Hematopoietic multipotent progenitor cell treated with erythropoietin and hydrocortisone succinate and interleukin-3 and kit ligand, for 8 days (in vitro differentiated cells): ENCODE measurements around the gene GLRX3.

Experiments
- DNase-seq: peaks from one replicate; pipeline ENCODE4 v3.0.0-alpha.2; 2015

The GLRX3 gene

DNA sequence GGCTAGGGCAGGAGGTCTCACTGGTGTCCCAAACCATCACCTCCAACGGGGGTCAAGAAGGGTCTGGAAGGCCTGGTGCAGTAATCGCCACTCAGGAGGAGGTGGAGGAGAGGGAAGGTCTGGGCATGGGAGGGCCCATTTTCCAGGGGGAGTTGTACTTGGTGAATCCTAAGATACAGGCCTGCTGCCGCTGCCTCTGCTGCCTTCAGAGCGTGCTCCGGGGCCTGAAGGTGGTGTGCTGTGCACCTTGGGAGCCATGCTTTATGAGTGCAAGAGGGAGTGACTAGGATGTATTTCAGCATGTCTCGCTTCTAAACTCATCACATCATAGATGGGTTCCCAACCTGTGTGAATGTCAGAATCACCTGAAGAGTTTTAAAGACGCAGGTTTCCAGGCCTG, 78.2 kb downstream of the GLRX3 start:
- no peak for DNase-seq

- DNase-seq: no peak
Measured at GRCh38 chr10:130215151-130215930, 79.2 kb downstream of the GLRX3 start.

GRCh38 chr10:130215931-130216231, 79.7 kb downstream of the GLRX3 start:
- no peak for DNase-seq

DNA sequence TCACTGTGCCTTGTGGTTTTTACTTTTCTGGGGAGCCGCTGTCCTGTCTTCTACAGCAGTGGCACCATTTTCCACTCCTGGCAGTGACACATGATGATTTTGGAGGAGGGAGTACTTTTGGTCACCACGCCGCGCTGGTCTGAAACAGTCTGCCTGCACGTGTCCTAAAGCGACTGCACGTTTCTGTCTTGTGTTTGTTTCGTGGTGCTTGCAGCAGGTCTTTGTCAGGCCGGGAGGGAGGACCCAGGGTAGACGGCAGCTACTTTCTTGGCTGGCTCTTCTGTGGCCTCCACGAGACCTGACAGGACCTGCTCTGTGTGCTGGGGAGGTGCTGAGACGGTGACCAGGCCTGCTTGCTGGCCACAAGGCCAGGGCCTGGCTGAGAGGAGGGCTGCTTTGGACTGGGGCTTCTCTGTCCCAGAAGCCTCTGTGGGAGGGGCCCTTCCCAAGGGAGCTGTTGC, 82.0 kb downstream of the GLRX3 start:
- DNase-seq: no peak

DNA sequence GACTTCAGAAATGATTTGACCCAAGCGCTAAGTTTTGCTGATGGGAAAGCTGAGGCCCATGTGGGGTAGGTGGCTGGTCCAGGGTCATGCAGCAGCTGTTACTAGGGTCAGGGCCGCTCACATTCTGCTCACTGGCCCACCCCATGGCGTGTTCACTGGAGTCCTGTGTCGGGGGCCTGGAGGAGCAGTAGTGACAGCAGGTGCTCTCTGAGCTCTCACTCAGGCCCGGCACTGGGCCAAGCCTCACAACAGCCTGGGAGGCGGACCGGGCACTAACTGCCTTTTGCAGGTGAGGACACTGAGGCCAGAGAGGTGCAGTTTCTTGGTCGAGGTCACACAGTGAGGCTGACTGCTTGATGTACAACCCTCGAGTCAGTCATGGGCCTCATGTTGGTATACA, 82.7 kb downstream of the GLRX3 start:
- DNase-seq: no peak

DNA sequence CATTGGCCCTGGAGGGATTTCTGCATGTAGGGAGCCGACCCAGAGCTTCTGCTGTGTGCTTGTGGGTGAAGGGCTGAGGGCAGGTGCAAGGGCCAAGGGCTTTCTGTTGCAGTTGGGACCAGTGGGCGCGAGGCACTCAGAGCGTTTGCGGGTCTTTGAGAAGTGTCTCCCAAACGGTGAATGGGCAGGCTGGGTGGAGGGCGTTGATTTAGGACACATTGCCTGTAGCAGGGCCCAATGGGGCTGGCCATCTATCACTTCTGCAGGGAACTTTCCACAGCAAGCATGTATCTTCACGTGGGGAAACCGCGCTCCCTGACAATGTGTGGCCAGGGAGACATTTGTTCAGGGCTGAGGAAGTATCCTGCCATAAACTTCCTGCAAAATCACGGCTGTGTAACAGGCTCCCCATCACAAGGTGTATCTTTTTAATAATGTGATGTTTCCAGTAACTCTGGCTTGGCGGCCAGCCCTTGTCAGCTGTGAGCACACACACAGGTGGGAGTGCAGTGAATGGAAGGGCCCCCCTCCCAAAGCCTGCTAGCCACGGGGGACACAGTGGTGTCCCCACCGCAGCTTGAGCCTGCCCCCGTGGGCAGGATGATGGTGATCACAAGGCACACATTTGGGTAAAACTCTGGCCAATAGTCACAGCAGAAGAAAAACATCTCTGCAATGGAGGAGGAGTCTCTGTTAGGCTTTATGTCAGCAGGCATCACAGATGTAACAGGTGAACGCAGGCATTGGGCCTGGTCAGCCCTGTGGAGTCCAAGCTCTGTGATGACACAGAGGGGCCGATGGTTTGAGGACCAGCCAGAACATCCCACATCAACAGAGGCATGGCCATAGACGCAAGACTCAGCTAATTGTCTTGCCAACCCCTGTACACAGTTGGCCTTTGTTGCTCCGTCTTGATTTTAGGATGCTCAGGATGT, 84.3 kb downstream of the GLRX3 start:
- no peak for DNase-seq

GRCh38 chr10:130221456-130222375, 85.5 kb downstream of the GLRX3 start:
- DNase-seq: no peak

GRCh38 chr10:130222381-130222780, 86.2 kb downstream of the GLRX3 start:
- no peak for DNase-seq

GRCh38 chr10:130224228-130224627, 88.0 kb downstream of the GLRX3 start:
- no peak for DNase-seq

DNA sequence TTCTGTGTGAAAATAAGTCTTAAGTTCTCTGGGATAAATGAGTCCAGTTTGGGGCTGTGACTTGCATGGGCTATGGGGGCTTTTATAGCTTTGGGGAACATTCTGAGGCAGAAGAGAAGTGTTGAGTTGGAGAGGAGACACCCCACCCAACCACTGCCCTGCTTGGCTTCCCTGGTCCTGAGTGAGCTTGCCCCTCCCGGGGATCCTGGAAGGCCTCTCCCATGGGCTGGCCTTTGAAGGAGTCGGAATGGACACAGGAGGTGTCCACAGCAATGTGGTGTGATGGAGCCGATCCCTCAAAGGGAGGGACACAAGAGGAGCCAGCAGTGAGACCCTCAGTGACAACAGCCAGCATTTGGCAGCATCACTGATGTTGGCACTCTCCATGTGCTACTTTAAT, 89.8 kb downstream of the GLRX3 start:
- no peak for DNase-seq

DNA sequence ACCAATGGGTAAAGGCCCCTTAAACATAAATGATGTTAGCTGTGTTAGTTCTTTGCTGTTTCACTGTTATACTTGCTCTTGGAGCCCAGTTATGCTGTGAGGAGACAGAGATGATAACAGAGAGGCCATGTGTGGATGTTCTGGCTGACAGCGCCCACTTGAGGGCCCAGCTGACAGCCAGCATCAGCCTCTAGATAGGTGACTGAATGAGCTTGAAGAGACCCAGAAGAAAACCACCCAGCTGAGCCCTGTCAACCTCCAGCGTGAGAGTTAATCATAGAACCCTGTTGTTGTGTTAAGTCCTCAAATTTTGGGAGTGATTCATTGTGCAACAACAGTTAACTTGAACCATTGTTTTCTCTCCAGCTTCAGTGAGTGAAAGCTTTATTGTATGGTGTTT, 91.7 kb downstream of the GLRX3 start:
- no peak for DNase-seq
